OCI-LY1 (cell line): ENCODE results near the gene LBHD2.
A peak's percentile ranks its signal among the peaks of the same experiment; 100 is the strongest.

Source experiments
- H2AFZ ChIP-seq: fragments of 200-600 bp; sonication (generic), shearing (Covaris generic); 2 replicates; pipeline ENCODE4 v1.6.0; 2014; ENCODE audit warnings: antibody characterized with exemption, mild to moderate bottlenecking, low read length
- H3F3A ChIP-seq: fragments of 200-600 bp; sonication (generic), shearing (Covaris generic); 2 replicates; pipeline ENCODE4 v1.6.0; 2014; ENCODE audit warnings: mild to moderate bottlenecking, antibody characterized with exemption, low read length, moderate library complexity; ENCODE audit not compliant: insufficient read depth
- H3K27ac ChIP-seq: fragments of 200-600 bp; sonication (generic); 2 replicates; pipeline ENCODE4 v1.5.1; 2014; ENCODE audit warnings: low read length, mixed run types, mild to moderate bottlenecking, low read depth; ENCODE audit not compliant: poor library complexity, severe bottlenecking
- H3K27me3 ChIP-seq: fragments of 200-600 bp; sonication (generic); 2 replicates; pipeline ENCODE4 v1.6.0; 2014; ENCODE audit warnings: antibody characterized with exemption, mild to moderate bottlenecking, low read length, moderate library complexity; ENCODE audit not compliant: insufficient read depth
- H3K36me3 ChIP-seq: fragments of 200-600 bp; sonication (generic); 2 replicates; pipeline ENCODE4 v1.6.1; 2014; ENCODE audit warnings: mild to moderate bottlenecking, antibody characterized with exemption, low read length, moderate library complexity, mixed read lengths; ENCODE audit not compliant: insufficient read depth
- H3K4me1 ChIP-seq: fragments of 200-600 bp; sonication (generic); 2 replicates; pipeline ENCODE4 v1.5.1; 2014; ENCODE audit warnings: mild to moderate bottlenecking, low read length, moderate library complexity; ENCODE audit not compliant: insufficient read depth, severe bottlenecking
- H3K4me2 ChIP-seq: fragments of 200-600 bp; sonication (generic), shearing (Covaris generic); 2 replicates; pipeline ENCODE4 v1.6.1; 2014; ENCODE audit warnings: low read length
- H3K4me3 ChIP-seq: fragments of 200-600 bp; sonication (generic); 2 replicates; pipeline ENCODE4 v1.5.1; 2014; ENCODE audit warnings: low read length, low read depth, mild to moderate bottlenecking, mixed read lengths; ENCODE audit not compliant: poor library complexity, severe bottlenecking
- H3K79me2 ChIP-seq: fragments of 200-600 bp; shearing (Covaris generic); 2 replicates; pipeline ENCODE4 v1.6.1; 2016; ENCODE audit warnings: mixed run types, low read length, mixed read lengths; ENCODE audit not compliant: insufficient read depth
- H3K9ac ChIP-seq: fragments of 200-600 bp; sonication (generic), shearing (Covaris generic); 2 replicates; pipeline ENCODE4 v1.6.1; 2014; ENCODE audit warnings: mild to moderate bottlenecking, low read length, mixed read lengths
- H3K9me2 ChIP-seq: fragments of 200-600 bp; sonication (generic), shearing (Covaris generic); 2 replicates; pipeline ENCODE4 v1.6.1; 2014; ENCODE audit warnings: low read depth, mild to moderate bottlenecking, low read length, mixed read lengths
- H3K9me3 ChIP-seq: fragments of 200-600 bp; shearing (Covaris generic); 2 replicates; pipeline ENCODE4 v1.6.1; 2014; ENCODE audit warnings: low read length, mixed read lengths
- H4K20me1 ChIP-seq: fragments of 200-600 bp; sonication (generic), shearing (Covaris generic); 2 replicates; pipeline ENCODE4 v1.6.0; 2016; ENCODE audit warnings: mild to moderate bottlenecking, low read length; ENCODE audit not compliant: insufficient read depth
- EZH2 ChIP-seq: fragments of 200-600 bp; sonication (generic), shearing (Covaris generic); IDR thresholded peaks from 2 replicates; pipeline ENCODE4 v1.8.0; 2017; ENCODE audit warnings: borderline replicate concordance, mixed run types, mild to moderate bottlenecking, antibody characterized with exemption, low read length, moderate library complexity, mixed read lengths
- TF ChIP-seq, protein P1 (sequence below): fragments of 200-600 bp; sonication (generic), shearing (Covaris generic); IDR thresholded peaks from 2 replicates; pipeline ENCODE4 v1.5.1; 2017; ENCODE audit warnings: mild to moderate bottlenecking, antibody characterized with exemption, low read length, moderate library complexity, mixed read lengths

Gene LBHD2

DNA sequence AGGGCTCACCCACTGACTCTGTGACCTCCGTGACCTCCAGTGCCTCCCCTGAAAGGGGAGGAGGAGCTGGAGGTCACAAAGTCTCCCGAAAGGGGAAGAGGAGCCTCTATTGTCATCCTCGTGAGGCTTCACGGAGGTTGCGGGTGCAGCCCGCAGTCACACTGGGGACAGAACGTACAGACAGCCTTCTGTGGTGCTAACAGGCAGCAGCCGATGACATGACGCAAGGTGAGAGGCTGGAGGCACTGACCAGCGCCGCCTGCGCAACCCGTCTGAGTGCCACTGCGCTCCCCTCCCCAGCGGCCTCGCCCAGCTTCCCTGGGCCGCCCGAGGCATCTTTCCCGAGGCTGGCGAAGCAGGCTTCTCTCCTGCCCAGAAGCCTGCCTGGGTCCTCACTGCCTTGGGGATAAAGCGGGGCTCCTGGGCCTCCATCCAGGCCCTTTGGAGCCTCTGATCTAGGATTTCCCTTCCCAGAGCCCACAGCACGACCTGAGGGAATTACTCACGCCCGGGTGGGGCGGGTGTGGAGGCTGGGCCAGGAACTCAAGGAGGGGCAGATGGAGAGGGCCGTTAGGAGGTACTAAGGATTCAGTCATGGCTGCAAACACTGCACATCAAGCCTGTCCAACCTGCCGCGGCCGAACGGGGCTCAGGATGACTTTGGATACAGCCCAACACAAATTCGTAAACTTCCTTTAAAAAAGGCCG lies 12.3 kb upstream of the LBHD2 start:
- Histone ChIP-seq H3K27ac (no peak overlapping the region), H2AFZ (no peak overlapping the region), H4K20me1 (no peaks in the 10 kb centered on the region), H3K9ac (no peak overlapping the region), H3K27me3 (peaks cover 3% of the 10 kb centered on the region; the same call in 1 of the 2 replicates), H3K4me2 (no peak overlapping the region), H3K9me3 (no peaks in the 10 kb centered on the region), H3K9me2 (no peaks in the 10 kb centered on the region), H3F3A (no peaks in the 10 kb centered on the region), H3K36me3 (no peaks in the 10 kb centered on the region), H3K4me3 (no peak overlapping the region), H3K79me2 (no peaks in the 10 kb centered on the region), H3K4me1 (peaks cover 16% of the 10 kb centered on the region)
- TF ChIP-seq, protein P1, sequence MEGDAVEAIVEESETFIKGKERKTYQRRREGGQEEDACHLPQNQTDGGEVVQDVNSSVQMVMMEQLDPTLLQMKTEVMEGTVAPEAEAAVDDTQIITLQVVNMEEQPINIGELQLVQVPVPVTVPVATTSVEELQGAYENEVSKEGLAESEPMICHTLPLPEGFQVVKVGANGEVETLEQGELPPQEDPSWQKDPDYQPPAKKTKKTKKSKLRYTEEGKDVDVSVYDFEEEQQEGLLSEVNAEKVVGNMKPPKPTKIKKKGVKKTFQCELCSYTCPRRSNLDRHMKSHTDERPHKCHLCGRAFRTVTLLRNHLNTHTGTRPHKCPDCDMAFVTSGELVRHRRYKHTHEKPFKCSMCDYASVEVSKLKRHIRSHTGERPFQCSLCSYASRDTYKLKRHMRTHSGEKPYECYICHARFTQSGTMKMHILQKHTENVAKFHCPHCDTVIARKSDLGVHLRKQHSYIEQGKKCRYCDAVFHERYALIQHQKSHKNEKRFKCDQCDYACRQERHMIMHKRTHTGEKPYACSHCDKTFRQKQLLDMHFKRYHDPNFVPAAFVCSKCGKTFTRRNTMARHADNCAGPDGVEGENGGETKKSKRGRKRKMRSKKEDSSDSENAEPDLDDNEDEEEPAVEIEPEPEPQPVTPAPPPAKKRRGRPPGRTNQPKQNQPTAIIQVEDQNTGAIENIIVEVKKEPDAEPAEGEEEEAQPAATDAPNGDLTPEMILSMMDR: no peak
- TF ChIP-seq EZH2: no peak

DNA sequence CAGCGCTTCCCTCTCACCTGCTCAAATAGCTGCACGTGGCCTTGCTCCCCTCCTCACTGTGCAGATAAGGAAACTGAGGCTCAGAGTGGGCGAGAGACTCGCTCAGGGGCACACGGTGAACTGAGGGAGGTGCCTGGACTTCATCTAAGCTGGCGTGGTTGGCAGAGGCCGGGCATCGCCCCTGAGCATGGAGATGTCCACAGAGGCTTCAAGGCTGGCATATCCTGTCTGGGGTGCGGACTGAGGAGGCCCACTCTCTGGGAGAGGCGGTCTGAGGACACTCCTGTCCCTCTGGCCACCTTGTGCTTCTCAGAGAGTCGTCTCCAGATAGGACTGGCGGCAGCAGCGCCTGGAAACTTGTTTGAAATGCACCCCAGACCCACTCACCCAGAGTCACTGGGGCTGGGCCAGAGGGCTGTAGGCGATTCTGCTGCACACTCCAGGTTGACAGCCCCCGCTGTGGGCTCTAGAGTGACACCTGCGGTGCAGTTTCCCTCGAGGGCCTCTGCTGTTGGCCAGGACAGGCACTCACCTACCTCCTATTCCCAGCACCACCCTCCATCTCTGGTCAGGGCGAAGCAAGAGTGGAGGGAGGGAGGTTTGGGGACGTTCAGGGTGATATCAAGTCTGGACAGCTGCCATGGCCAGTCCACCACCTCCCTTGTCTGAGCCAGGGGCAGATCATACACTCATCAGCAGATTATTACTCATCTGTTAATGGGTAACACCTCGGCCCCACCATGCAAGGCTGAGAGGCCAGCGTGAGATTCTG lies 11.2 kb upstream of the LBHD2 start:
- Histone ChIP-seq H3K4me1 (peaks cover 16% of the 10 kb centered on the region), H3K4me3 (no peak overlapping the region), H3K4me2 (no peak overlapping the region), H3F3A (no peaks in the 10 kb centered on the region), H3K9me3 (no peaks in the 10 kb centered on the region), H3K27ac (no peak overlapping the region), H3K9ac (no peak overlapping the region), H3K27me3 (peaks cover 3% of the 10 kb centered on the region; the same call in 1 of the 2 replicates), H3K79me2 (no peaks in the 10 kb centered on the region), H4K20me1 (no peaks in the 10 kb centered on the region), H3K36me3 (no peaks in the 10 kb centered on the region), H2AFZ (no peak overlapping the region), H3K9me2 (no peaks in the 10 kb centered on the region)
- TF ChIP-seq, protein P1: peak; percentile 27; the same call in 1 of the 2 replicates
- TF ChIP-seq EZH2: no peak

GRCh38 chr14:103073367-103073875 lies 10.6 kb upstream of the LBHD2 start:
- Histone ChIP-seq H3K27ac (no peak overlapping the region), H3K4me2 (no peak overlapping the region)

More at GRCh38 chr14:103073367-103073875, 10.6 kb upstream of the LBHD2 start:
- Histone ChIP-seq H3K4me1 (peaks cover 16% of the 10 kb centered on the region), H3K9ac (no peak overlapping the region), H3K9me2 (no peaks in the 10 kb centered on the region), H3K4me3 (no peak overlapping the region), H3K9me3 (no peaks in the 10 kb centered on the region), H2AFZ (no peak overlapping the region), H3F3A (no peaks in the 10 kb centered on the region), H4K20me1 (no peaks in the 10 kb centered on the region), H3K36me3 (no peaks in the 10 kb centered on the region), H3K79me2 (no peaks in the 10 kb centered on the region), H3K27me3 (peaks cover 3% of the 10 kb centered on the region; the same call in 1 of the 2 replicates)
- TF ChIP-seq EZH2: no peak
- TF ChIP-seq, protein P1: no peak
